ENCODE measurements around the gene HNRNPU.

DNA sequence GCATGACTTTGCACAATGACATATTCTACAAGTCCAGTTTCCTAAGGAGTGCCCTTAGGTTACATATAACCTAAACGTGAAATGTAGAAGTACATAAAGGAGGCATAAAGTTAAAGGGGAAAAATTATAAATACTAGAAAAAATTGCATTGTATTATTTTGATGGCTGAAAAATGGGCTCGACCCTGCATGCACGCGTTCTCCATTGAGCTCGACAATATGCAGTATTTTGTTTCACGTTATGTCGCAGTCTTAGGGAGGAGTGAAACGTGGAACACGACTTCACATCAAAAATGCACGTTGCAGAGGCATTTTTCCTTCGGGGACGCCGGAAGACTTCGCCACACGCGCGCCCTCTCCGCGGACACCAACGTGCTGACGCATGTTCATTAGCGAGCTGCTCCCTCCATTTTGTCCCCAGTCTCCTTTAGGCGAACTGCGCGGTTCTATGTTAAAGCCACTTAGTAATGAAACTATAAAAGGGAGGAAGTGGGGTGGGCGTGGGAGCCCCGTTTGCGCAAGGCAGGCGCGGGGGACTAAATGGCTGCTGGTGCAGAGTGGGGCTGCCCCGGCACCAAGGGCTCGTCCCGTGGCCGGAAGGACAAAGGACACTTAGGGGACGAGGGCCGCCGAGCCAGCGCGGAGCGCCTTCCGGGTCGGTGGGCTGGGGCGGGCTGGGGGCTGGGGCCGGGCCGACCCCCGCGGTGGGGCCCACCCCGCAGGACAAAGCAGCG is 29.6 kb downstream of the HNRNPU start:
- TF ChIP-seq, protein P1, sequence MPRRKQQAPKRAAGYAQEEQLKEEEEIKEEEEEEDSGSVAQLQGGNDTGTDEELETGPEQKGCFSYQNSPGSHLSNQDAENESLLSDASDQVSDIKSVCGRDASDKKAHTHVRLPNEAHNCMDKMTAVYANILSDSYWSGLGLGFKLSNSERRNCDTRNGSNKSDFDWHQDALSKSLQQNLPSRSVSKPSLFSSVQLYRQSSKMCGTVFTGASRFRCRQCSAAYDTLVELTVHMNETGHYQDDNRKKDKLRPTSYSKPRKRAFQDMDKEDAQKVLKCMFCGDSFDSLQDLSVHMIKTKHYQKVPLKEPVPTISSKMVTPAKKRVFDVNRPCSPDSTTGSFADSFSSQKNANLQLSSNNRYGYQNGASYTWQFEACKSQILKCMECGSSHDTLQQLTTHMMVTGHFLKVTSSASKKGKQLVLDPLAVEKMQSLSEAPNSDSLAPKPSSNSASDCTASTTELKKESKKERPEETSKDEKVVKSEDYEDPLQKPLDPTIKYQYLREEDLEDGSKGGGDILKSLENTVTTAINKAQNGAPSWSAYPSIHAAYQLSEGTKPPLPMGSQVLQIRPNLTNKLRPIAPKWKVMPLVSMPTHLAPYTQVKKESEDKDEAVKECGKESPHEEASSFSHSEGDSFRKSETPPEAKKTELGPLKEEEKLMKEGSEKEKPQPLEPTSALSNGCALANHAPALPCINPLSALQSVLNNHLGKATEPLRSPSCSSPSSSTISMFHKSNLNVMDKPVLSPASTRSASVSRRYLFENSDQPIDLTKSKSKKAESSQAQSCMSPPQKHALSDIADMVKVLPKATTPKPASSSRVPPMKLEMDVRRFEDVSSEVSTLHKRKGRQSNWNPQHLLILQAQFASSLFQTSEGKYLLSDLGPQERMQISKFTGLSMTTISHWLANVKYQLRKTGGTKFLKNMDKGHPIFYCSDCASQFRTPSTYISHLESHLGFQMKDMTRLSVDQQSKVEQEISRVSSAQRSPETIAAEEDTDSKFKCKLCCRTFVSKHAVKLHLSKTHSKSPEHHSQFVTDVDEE (CRISPR knock-in tag; IDR thresholded peaks at IDR 0.05) = 0 out of 2 replicates have a peak, but pooled peaks have one; percentile 77
- no peak for TF ChIP-seq ZFP3 (CRISPR knock-in tag; IDR thresholded peaks at IDR 0.05)
- TF ChIP-seq, protein P2, sequence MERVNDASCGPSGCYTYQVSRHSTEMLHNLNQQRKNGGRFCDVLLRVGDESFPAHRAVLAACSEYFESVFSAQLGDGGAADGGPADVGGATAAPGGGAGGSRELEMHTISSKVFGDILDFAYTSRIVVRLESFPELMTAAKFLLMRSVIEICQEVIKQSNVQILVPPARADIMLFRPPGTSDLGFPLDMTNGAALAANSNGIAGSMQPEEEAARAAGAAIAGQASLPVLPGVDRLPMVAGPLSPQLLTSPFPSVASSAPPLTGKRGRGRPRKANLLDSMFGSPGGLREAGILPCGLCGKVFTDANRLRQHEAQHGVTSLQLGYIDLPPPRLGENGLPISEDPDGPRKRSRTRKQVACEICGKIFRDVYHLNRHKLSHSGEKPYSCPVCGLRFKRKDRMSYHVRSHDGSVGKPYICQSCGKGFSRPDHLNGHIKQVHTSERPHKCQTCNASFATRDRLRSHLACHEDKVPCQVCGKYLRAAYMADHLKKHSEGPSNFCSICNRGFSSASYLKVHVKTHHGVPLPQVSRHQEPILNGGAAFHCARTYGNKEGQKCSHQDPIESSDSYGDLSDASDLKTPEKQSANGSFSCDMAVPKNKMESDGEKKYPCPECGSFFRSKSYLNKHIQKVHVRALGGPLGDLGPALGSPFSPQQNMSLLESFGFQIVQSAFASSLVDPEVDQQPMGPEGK (CRISPR knock-in tag; IDR thresholded peaks at IDR 0.05; ENCODE audit: borderline replicate concordance) = no peak
- no peak for TF ChIP-seq ARNTL (CRISPR knock-in tag; IDR thresholded peaks at IDR 0.05; ENCODE audit: borderline replicate concordance, low read depth)
- TF ChIP-seq, protein P3, sequence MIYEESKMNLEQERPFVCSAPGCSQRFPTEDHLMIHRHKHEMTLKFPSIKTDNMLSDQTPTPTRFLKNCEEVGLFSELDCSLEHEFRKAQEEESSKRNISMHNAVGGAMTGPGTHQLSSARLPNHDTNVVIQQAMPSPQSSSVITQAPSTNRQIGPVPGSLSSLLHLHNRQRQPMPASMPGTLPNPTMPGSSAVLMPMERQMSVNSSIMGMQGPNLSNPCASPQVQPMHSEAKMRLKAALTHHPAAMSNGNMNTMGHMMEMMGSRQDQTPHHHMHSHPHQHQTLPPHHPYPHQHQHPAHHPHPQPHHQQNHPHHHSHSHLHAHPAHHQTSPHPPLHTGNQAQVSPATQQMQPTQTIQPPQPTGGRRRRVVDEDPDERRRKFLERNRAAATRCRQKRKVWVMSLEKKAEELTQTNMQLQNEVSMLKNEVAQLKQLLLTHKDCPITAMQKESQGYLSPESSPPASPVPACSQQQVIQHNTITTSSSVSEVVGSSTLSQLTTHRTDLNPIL (CRISPR knock-in tag; IDR thresholded peaks at IDR 0.05; ENCODE audit: low read depth) = no peak
- TF ChIP-seq TCF4 (CRISPR knock-in tag; IDR thresholded peaks at IDR 0.05; ENCODE audit: borderline replicate concordance) = no peak
- TF ChIP-seq ZNF70 (CRISPR knock-in tag; IDR thresholded peaks at IDR 0.05) = no peak
- no peak for TF ChIP-seq CSDC2 (CRISPR knock-in tag; IDR thresholded peaks at IDR 0.05)
- peak; percentile 36; the same call in 1 of the 2 replicates for TF ChIP-seq TOX (CRISPR knock-in tag; IDR thresholded peaks at IDR 0.05; ENCODE audit: borderline replicate concordance)
- TF ChIP-seq GLIS3 (CRISPR knock-in tag; IDR thresholded peaks at IDR 0.05) = no peak
- no peak for TF ChIP-seq ESRRG (CRISPR knock-in tag; IDR thresholded peaks at IDR 0.05)
- TF ChIP-seq ISL1 (CRISPR knock-in tag; IDR thresholded peaks at IDR 0.05) = no peak
- TF ChIP-seq PPARA (CRISPR knock-in tag; IDR thresholded peaks at IDR 0.05; ENCODE audit: borderline replicate concordance) = no peak
- no peak for TF ChIP-seq ZFP30 (CRISPR knock-in tag; IDR thresholded peaks at IDR 0.05)

Data from SK-N-SH treated with all-trans-retinoic acid at 6 μM for 48 hours (cell line).